ENCODE results near the gene CDC42BPB.

GRCh38 chr14:102965971-102966655, 91.2 kb downstream of the CDC42BPB start:
- TF ChIP-seq CTCF (CRISPR knock-in tag; IDR thresholded peaks at IDR 0.05) (no peak), ZNF800 (CRISPR knock-in tag; IDR thresholded peaks at IDR 0.05) (no peak), ZBTB2 (CRISPR knock-in tag; IDR thresholded peaks at IDR 0.05; ENCODE audit: low read depth) (no peak)
